HCT116 (cell line): ENCODE data around the gene FAM9A. TPM values are rescaled to one million over a fixed set of nuclear protein-coding genes. Genes with fewer than 3 reads are reported as not detected.

Experiments
- ATAC-seq: fragments of 200-7000 bp; cut with Tn5 transposase; 2 replicates; pipeline ENCODE4 v1.9.1; 2020; ENCODE audit warnings: mild to moderate bottlenecking, moderate library complexity
- BruUV-seq: library from RNA; stranded (reverse); fragments of 400-500 nt; replicated peaks from 2 replicates; lab custom pipeline; 2021; lab: Mats Ljungman, UMichigan
- CTCF ChIA-PET: fragments of 300-600 bp; sonication (Branson Sonifier 250); formaldehyde crosslinking; loops from one replicate; lab custom pipeline; 2021; ENCODE audit warnings: antibody characterized with exemption; lab: Charles Lee
- POLR2A ChIA-PET: fragments of 300-600, 350-600 bp; sonication (Branson Sonifier 250); formaldehyde crosslinking; loops from one replicate; lab custom pipeline; 2021; ENCODE audit warnings: antibody characterized with exemption; lab: Charles Lee
- RAD21 ChIA-PET, 2 experiments: fragments of 300-600 bp; sonication (Branson Sonifier 250); formaldehyde crosslinking; loops; one replicate each; lab custom pipeline; 2023; ENCODE audit warnings: low total read pairs in 2 of 2; ENCODE audit not compliant: uncharacterized antibody in 2 of 2, unreplicated experiment in 2 of 2, low non-redundant PET in 1 of 2; lab: Charles Lee
- DNase-seq: peaks from one replicate; pipeline ENCODE4 v3.0.0-alpha.2; 2010; ENCODE audit warnings: low read depth, low spot score
- H2AFZ ChIP-seq: fragments of 200-600 bp; shearing (Covaris generic), sonication (generic); 2 replicates; pipeline ENCODE4 v1.6.1; 2017; ENCODE audit warnings: low read depth, mixed run types, mixed read lengths, antibody characterized with exemption, low read length; ENCODE audit not compliant: poor library complexity, severe bottlenecking
- H3K27ac ChIP-seq: 2 replicates; pipeline ENCODE4 v1.5.1; 2012; ENCODE audit warnings: low read depth, low read length
- H3K27me3 ChIP-seq: fragments of 200-600 bp; sonication (generic); 2 replicates; pipeline ENCODE4 v1.6.1; 2016; ENCODE audit warnings: mixed run types, low read length, mixed read lengths; ENCODE audit not compliant: insufficient read depth
- H3K36me3 ChIP-seq, 2 experiments: fragments of 200-500 bp in 1 of 2; fragments of 200-600 bp in 1 of 2; sonication (Bioruptor generic) in 1 of 2; sonication (generic) in 1 of 2; 2 replicates each; pipeline versions ENCODE4 v1.5.1 to v1.6.1; 2014 to 2016; ENCODE audit warnings: low read length in 2 of 2, inconsistent platforms in 1 of 2, mixed read lengths in 1 of 2, mixed run types in 1 of 2; ENCODE audit not compliant: insufficient read depth in 2 of 2, control insufficient read depth in 1 of 2
- H3K4me1 ChIP-seq, 2 experiments: fragments of 200-600 bp in 1 of 2; sonication (generic) in 1 of 2; 2 replicates each; pipeline versions ENCODE4 v1.5.1 to v1.6.1; 2012 to 2017; ENCODE audit warnings: low read length in 2 of 2, inconsistent platforms in 1 of 2, mild to moderate bottlenecking in 1 of 2, mixed read lengths in 1 of 2, mixed run types in 1 of 2, moderate library complexity in 1 of 2; ENCODE audit not compliant: insufficient read depth in 2 of 2, control insufficient read depth in 1 of 2
- H3K4me2 ChIP-seq: fragments of 200-600 bp; sonication (generic); 2 replicates; pipeline ENCODE4 v1.6.1; 2017; ENCODE audit warnings: mixed run types, low read length, mixed read lengths
- H3K4me3 ChIP-seq, 2 experiments: fragments of 200-600 bp in 1 of 2; sonication (generic) in 1 of 2; replicated peaks in 1 of 2; 2 replicates each; pipeline ENCODE4 v1.5.1; 2011 to 2016; ENCODE audit warnings: low read length in 2 of 2, control low read depth in 1 of 2, low read depth in 1 of 2, mild to moderate bottlenecking in 1 of 2, mixed read lengths in 1 of 2, mixed run types in 1 of 2
- H3K79me2 ChIP-seq: fragments of 200-600 bp; sonication (generic); 2 replicates; pipeline ENCODE4 v1.6.1; 2017; ENCODE audit warnings: mild to moderate bottlenecking, mixed run types, low read length, moderate library complexity, mixed read lengths; ENCODE audit not compliant: insufficient read depth
- H3K9ac ChIP-seq: fragments of 200-600 bp; sonication (generic); 2 replicates; pipeline ENCODE4 v1.6.1; 2016; ENCODE audit warnings: low read length, mixed read lengths
- H3K9me2 ChIP-seq: fragments of 200-600 bp; sonication (generic), shearing (Covaris generic); 2 replicates; pipeline ENCODE4 v1.6.1; 2017; ENCODE audit warnings: mixed run types, mild to moderate bottlenecking, moderate library complexity; ENCODE audit not compliant: insufficient read depth
- H3K9me3 ChIP-seq, 2 experiments: fragments of 200-500 bp in 1 of 2; fragments of 200-600 bp in 1 of 2; sonication (Bioruptor generic) in 1 of 2; sonication (generic) in 1 of 2; 2 replicates each; pipeline ENCODE4 v1.6.1; 2014 to 2017; ENCODE audit warnings: low read length in 2 of 2, mixed read lengths in 2 of 2, inconsistent platforms in 1 of 2, low read depth in 1 of 2, mild to moderate bottlenecking in 1 of 2, mixed run types in 1 of 2, moderate library complexity in 1 of 2; ENCODE audit not compliant: control insufficient read depth in 1 of 2, insufficient read depth in 1 of 2
- H4K20me1 ChIP-seq: fragments of 200-600 bp; sonication (generic), shearing (Covaris generic); 2 replicates; pipeline ENCODE4 v1.6.1; 2017; ENCODE audit warnings: mixed run types, mild to moderate bottlenecking, moderate library complexity; ENCODE audit not compliant: insufficient read depth
- CBX3 ChIP-seq: IDR thresholded peaks from 2 replicates; pipeline ENCODE4 v1.6.1; 2012; ENCODE audit warnings: low read depth
- EZH2 ChIP-seq: fragments of 200-600 bp; sonication (generic); IDR thresholded peaks from 2 replicates; pipeline ENCODE4 v1.6.1; 2017; ENCODE audit warnings: antibody characterized with exemption, mixed run types
- EZH2phosphoT487 ChIP-seq: fragments of 200-600 bp; IDR thresholded peaks from 2 replicates; pipeline ENCODE4 v1.6.1; 2018; ENCODE audit warnings: antibody characterized with exemption, borderline replicate concordance
- POLR2A ChIP-seq: IDR thresholded peaks from 2 replicates; pipeline ENCODE4 v1.7.0; 2011; ENCODE audit warnings: borderline replicate concordance; ENCODE audit not compliant: insufficient read depth, insufficient read length; ENCODE audit errors: extremely low read depth
- SIN3A ChIP-seq: IDR thresholded peaks from 2 replicates; pipeline ENCODE4 v1.6.1; 2012; ENCODE audit warnings: low read depth
- SRF ChIP-seq: IDR thresholded peaks from 2 replicates; pipeline ENCODE4 v1.6.1; 2012; ENCODE audit warnings: low read depth
- ZNF274 ChIP-seq: fragments of 200-500 bp; sonication (Bioruptor generic); IDR thresholded peaks from 2 replicates; pipeline ENCODE4 v1.6.1; 2014; ENCODE audit warnings: mild to moderate bottlenecking, low read depth, low read length, inconsistent platforms
- intact Hi-C: fragments of 100-400 bp; cut with micrococcal nuclease; formaldehyde crosslinking; loops from 2 replicates; pipeline ENCODE4 v1.10.0; 2022
- total RNA-seq: library from RNA; stranded (reverse); gene quantifications from one replicate; pipeline ENCODE4 v1.2.1, GENCODE V29; 2021; ENCODE audit not compliant: unreplicated experiment
- TF ChIP-seq, protein P1 (sequence below): IDR thresholded peaks from 2 replicates; pipeline ENCODE4 v1.6.1; 2012
- TF ChIP-seq, protein P2 (sequence below): IDR thresholded peaks from 2 replicates; pipeline ENCODE4 v1.6.1; 2011; ENCODE audit warnings: mild to moderate bottlenecking, low read length, moderate library complexity; ENCODE audit not compliant: insufficient replicate concordance; ENCODE audit errors: extremely low read depth
- TF ChIP-seq, protein P3 (sequence below), 3 experiments: fragments of 200-600 bp in 1 of 3; sonication (generic) in 1 of 3; IDR thresholded peaks in 2 of 3; conservative IDR thresholded peaks in 1 of 3; 2 replicates each; pipeline ENCODE4 v1.5.1; 2012 to 2017; ENCODE audit warnings: low read depth in 2 of 3, low read length in 2 of 3, antibody characterized with exemption in 1 of 3, borderline replicate concordance in 1 of 3, control low read depth in 1 of 3, mild to moderate bottlenecking in 1 of 3, mixed read lengths in 1 of 3, mixed run types in 1 of 3, moderate library complexity in 1 of 3; ENCODE audit not compliant: insufficient read depth in 1 of 3

FAM9A gene
- total RNA-seq, 1 experiment from 2014 or later: not detected

DNA sequence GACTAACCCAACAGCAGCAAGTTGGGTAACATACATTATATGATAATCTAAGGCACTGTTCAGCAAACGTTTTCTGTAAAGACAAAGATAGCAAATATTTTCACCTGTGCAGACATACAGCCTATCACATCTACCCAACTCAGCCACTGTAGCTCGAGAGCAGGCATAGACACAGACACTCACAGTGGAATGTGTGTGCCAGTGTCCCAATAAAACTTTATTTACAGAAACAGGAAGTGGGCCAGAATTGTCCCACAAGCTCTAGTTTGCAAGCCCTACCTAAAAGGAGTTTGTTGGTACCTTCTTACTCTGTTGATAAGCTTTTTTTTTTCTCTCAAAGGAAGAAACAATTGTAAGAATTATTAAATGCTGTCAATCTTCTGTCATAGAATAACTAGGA is 11.9 kb upstream of the FAM9A start:
- no peaks in the 10 kb centered on the region for H3K36me3 ChIP-seq
- no TSS peak for BruUV-seq
- H3K79me2 ChIP-seq: no peaks in the 10 kb centered on the region
- no peaks in the 10 kb centered on the region for H4K20me1 ChIP-seq
- H3K4me1 ChIP-seq: no peaks in the 10 kb centered on the region
- ChIA-PET POLR2A (no interaction called here), CTCF (no interaction called here)
- H2AFZ ChIP-seq: no peak overlapping the region
- no peak overlapping the region for H3K4me2 ChIP-seq
- no peak overlapping the region for H3K27ac ChIP-seq
- H3K9ac ChIP-seq: no peak overlapping the region
- TF ChIP-seq, protein P1, sequence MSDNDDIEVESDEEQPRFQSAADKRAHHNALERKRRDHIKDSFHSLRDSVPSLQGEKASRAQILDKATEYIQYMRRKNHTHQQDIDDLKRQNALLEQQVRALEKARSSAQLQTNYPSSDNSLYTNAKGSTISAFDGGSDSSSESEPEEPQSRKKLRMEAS: no peak
- TF ChIP-seq, protein P2, sequence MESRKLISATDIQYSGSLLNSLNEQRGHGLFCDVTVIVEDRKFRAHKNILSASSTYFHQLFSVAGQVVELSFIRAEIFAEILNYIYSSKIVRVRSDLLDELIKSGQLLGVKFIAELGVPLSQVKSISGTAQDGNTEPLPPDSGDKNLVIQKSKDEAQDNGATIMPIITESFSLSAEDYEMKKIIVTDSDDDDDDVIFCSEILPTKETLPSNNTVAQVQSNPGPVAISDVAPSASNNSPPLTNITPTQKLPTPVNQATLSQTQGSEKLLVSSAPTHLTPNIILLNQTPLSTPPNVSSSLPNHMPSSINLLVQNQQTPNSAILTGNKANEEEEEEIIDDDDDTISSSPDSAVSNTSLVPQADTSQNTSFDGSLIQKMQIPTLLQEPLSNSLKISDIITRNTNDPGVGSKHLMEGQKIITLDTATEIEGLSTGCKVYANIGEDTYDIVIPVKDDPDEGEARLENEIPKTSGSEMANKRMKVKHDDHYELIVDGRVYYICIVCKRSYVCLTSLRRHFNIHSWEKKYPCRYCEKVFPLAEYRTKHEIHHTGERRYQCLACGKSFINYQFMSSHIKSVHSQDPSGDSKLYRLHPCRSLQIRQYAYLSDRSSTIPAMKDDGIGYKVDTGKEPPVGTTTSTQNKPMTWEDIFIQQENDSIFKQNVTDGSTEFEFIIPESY: no peak
- TF ChIP-seq EZH2: no peak
- no peak for TF ChIP-seq EZH2phosphoT487
- TF ChIP-seq ZNF274: no peak
- no peak for TF ChIP-seq POLR2A
- no peak for TF ChIP-seq CBX3
- TF ChIP-seq, all 23 proteins: peak for 0
- intact Hi-C loops: no loop called here
- H3K9me2 ChIP-seq: no peaks in the 10 kb centered on the region
- H3K9me3 ChIP-seq: no peaks in the 10 kb centered on the region
- H3K27me3 ChIP-seq: no peaks in the 10 kb centered on the region
- DNase-seq (no peak), ATAC-seq (no peak)
- RAD21 ChIA-PET: no interaction called here
- H3K4me3 ChIP-seq: no peak overlapping the region

DNA sequence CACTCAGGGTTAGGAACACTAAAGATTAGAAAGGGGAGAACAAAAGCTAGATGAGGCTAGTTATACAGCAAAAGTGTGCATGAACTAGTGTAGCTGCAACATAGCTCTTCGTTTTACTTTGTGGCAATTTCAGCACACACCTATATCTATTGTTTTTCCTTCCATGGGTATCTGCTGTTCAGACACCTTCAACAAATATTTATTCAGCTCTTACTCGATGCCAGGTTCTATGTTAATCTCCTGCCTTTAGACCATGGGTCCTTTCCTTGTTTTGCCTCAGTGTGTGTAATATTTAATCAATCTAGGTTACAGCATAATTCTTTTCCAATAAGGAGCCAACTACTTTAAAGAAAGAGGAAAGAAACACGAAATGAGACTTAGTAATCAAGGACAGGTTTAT is 10.4 kb upstream of the FAM9A start:
- H3K27me3 ChIP-seq: no peaks in the 10 kb centered on the region
- intact Hi-C loops: no loop called here
- no peak overlapping the region for H2AFZ ChIP-seq
- RAD21 ChIA-PET: no interaction called here
- ATAC-seq (no peak), DNase-seq (no peak)
- no TSS peak for BruUV-seq
- POLR2A ChIA-PET: no interaction called here
- H4K20me1 ChIP-seq: no peaks in the 10 kb centered on the region
- H3K9me3 ChIP-seq: no peaks in the 10 kb centered on the region
- CTCF ChIA-PET: no interaction called here
- H3K27ac ChIP-seq: no peak overlapping the region
- H3K79me2 ChIP-seq: no peaks in the 10 kb centered on the region
- H3K9ac ChIP-seq: no peak overlapping the region
- H3K9me2 ChIP-seq: no peaks in the 10 kb centered on the region
- H3K4me2 ChIP-seq: no peak overlapping the region
- H3K36me3 ChIP-seq: no peaks in the 10 kb centered on the region
- H3K4me3 ChIP-seq: no peak overlapping the region
- TF ChIP-seq ZNF274 (no peak), SRF (no peak), EZH2 (no peak), SIN3A (no peak)
- TF ChIP-seq, protein P3, sequence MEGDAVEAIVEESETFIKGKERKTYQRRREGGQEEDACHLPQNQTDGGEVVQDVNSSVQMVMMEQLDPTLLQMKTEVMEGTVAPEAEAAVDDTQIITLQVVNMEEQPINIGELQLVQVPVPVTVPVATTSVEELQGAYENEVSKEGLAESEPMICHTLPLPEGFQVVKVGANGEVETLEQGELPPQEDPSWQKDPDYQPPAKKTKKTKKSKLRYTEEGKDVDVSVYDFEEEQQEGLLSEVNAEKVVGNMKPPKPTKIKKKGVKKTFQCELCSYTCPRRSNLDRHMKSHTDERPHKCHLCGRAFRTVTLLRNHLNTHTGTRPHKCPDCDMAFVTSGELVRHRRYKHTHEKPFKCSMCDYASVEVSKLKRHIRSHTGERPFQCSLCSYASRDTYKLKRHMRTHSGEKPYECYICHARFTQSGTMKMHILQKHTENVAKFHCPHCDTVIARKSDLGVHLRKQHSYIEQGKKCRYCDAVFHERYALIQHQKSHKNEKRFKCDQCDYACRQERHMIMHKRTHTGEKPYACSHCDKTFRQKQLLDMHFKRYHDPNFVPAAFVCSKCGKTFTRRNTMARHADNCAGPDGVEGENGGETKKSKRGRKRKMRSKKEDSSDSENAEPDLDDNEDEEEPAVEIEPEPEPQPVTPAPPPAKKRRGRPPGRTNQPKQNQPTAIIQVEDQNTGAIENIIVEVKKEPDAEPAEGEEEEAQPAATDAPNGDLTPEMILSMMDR (IDR thresholded peaks at IDR 0.05 in 2 of 3, conservative IDR thresholded peaks at IDR 0.05 in 1 of 3; ENCODE audit: borderline replicate concordance in 1 of 3, insufficient read depth in 1 of 3, low read depth in 2 of 3, low read length in 2 of 3): no peak
- TF ChIP-seq, all 23 proteins: peak for 0
- no peaks in the 10 kb centered on the region for H3K4me1 ChIP-seq
